PC-9 (cell line): Measurements from ENCODE around the gene HMGB1. TPM values are rescaled to one million over a fixed set of nuclear protein-coding genes. Genes with fewer than 3 reads are reported as not detected.

Experiments used
- Bru-seq: library from RNA; stranded (reverse); fragments of 400-500 nt; gene quantifications from one replicate; lab custom pipeline; 2021; lab: Mats Ljungman, UMichigan
- BruChase-seq, 2 experiments: library from RNA; stranded (reverse); fragments of 400-500 nt; gene quantifications; one replicate each; lab custom pipeline; 2021; lab: Mats Ljungman, UMichigan
- BruUV-seq: library from RNA; stranded (reverse); fragments of 400-500 nt; replicated peaks from 2 replicates; lab custom pipeline; 2021; lab: Mats Ljungman, UMichigan
- CTCF ChIA-PET: fragments of 300-600 bp; sonication (Branson Sonifier 250); formaldehyde crosslinking; loops from one replicate; lab custom pipeline; 2022; ENCODE audit warnings: antibody characterized with exemption; lab: Charles Lee
- POLR2A ChIA-PET: fragments of 300-600 bp; sonication (Branson Sonifier 250); formaldehyde crosslinking; loops from one replicate; lab custom pipeline; 2022; ENCODE audit warnings: antibody characterized with exemption; ENCODE audit not compliant: unreplicated experiment; lab: Charles Lee
- DNase-seq, 2 experiments: peaks; one replicate each; pipeline versions ENCODE4 v3.0.0 to v3.0.0-alpha.2; 2015 to 2022; ENCODE audit warnings: mixed read lengths in 1 of 2
- H2AFZ ChIP-seq: fragments of 200-600 bp; sonication (generic); 2 replicates; pipeline ENCODE4 v1.8.1; 2017; ENCODE audit warnings: antibody characterized with exemption
- H3F3A ChIP-seq: fragments of 200-600 bp; sonication (generic); 2 replicates; pipeline ENCODE4 v1.8.1; 2017; ENCODE audit warnings: antibody characterized with exemption, mild to moderate bottlenecking, low read depth; ENCODE audit not compliant: insufficient read depth
- H3K27ac ChIP-seq: fragments of 200-600 bp; sonication (generic); 2 replicates; pipeline ENCODE4 v1.6.1; 2016; ENCODE audit warnings: mixed run types
- H3K27me3 ChIP-seq: fragments of 200-600 bp; sonication (generic); 2 replicates; pipeline ENCODE4 v1.6.1; 2016; ENCODE audit warnings: low read depth, mixed run types; ENCODE audit not compliant: insufficient read depth
- H3K36me3 ChIP-seq: fragments of 200-600 bp; sonication (generic); 2 replicates; pipeline ENCODE4 v1.6.1; 2016; ENCODE audit warnings: low read depth, mixed run types
- H3K4me1 ChIP-seq: fragments of 200-600 bp; sonication (generic); replicated peaks from 2 replicates; pipeline ENCODE4 v1.6.1; 2016; ENCODE audit warnings: mixed run types; ENCODE audit not compliant: insufficient read depth
- H3K4me2 ChIP-seq: fragments of 200-600 bp; sonication (generic); 2 replicates; pipeline ENCODE4 v1.6.1; 2017; ENCODE audit warnings: mixed run types
- H3K4me3 ChIP-seq: fragments of 200-600 bp; sonication (generic); 2 replicates; pipeline ENCODE4 v1.6.1; 2016; ENCODE audit warnings: mixed run types
- H3K79me2 ChIP-seq: fragments of 200-600 bp; sonication (generic); 2 replicates; pipeline ENCODE4 v1.6.1; 2017; ENCODE audit warnings: low read depth, mixed run types
- H3K9me2 ChIP-seq: fragments of 200-600 bp; sonication (generic); 2 replicates; pipeline ENCODE4 v1.8.1; 2017; ENCODE audit warnings: mild to moderate bottlenecking; ENCODE audit not compliant: insufficient read depth
- H3K9me3 ChIP-seq: fragments of 200-600 bp; sonication (generic); 2 replicates; pipeline ENCODE4 v1.8.1; 2016; ENCODE audit warnings: low read depth; ENCODE audit not compliant: insufficient read depth
- H4K20me1 ChIP-seq: fragments of 200-600 bp; sonication (generic); 2 replicates; pipeline ENCODE4 v1.8.1; 2017; ENCODE audit not compliant: insufficient read depth
- CTCF ChIP-seq: fragments of 200-600 bp; sonication (generic); conservative IDR thresholded peaks from 2 replicates; pipeline ENCODE4 v1.6.1; 2017; ENCODE audit warnings: mixed run types, antibody characterized with exemption, mild to moderate bottlenecking, moderate library complexity
- EZH2 ChIP-seq: fragments of 200-600 bp; sonication (generic); IDR thresholded peaks from 2 replicates; pipeline ENCODE4 v1.8.0; 2017; ENCODE audit warnings: antibody characterized with exemption, low read depth
- intact Hi-C: fragments of 100-400 bp; cut with micrococcal nuclease; formaldehyde crosslinking; loops from one replicate; pipeline ENCODE4 v1.10.0; 2022; ENCODE audit not compliant: unreplicated experiment
- long read RNA-seq: library from polyadenylated mRNA; stranded (forward); transcript quantifications from one replicate; pipeline ENCODE4 v2.0.0, GENCODE V29; 2022
- total RNA-seq: library from RNA; stranded (reverse); gene quantifications from 2 replicates; pipeline ENCODE4 v1.2.3, GENCODE V29; 2021

HMGB1 gene
- total RNA-seq (172 and 313 TPM in 2 replicates), Bru-seq, nascent RNA (percentile 55 among the genes with signal in this experiment), BruChase-seq, experiment 1, labeled RNA remaining after a 2-hour chase (percentile 59 among the genes with signal in this experiment), BruChase-seq, experiment 2, labeled RNA remaining after a 6-hour chase (percentile 79 among the genes with signal in this experiment)
- long read RNA-seq, full-length matches to known transcripts: 905 of 977 reads
- long read RNA-seq, partial matches to known transcripts: 30 of 977 reads
- long read RNA-seq, other reads (novel, unspliced or antisense): 42 of 977 reads

DNA sequence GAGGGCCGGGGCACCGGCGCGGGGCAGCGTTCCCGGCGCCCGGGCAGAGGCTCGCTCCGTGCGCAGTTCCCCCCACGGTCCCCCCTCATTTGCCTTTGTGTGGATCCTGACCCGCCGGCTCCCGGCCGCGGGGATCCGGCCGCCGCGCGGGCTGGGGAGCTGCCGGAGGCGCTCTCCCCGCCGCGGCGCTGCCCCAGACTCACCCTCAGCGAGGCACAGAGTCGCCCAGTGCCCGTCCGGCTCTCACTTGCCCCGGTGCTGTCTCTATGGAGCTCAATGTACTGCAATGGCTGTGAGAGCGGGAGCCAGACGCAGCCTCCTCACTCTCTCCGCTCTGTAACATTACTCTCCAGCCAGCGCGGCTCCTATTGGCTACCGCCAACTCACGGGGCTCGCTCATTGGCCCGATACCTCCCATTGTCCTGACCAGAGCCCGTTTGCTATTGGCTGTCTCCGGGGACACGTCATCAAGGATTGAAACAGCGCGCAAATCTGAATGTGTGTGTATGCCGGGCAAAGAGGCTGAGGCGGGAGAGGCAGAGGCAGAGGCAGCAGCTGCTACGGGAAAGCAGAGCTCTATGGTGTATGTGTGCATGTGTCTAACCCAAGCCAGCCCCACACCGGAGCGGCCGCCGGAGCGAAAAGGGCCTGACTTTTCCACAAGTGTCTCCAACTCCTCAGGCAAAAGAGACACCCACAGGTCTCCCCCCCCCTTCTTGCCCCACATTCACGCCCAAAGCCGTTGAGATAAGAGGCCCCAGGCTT lies at the start of gene HMGB1:
HMGB1 (minus strand) TSS at position 344 of the 765 bp plus-strand sequence. CDS start 2,256 bp downstream, outside the sequence.
- no TSS peak for BruUV-seq
- Histone ChIP-seq H2AFZ (peak within 1 kb of the TSS; percentile 83), H3K79me2 (peaks cover 31% of the 10 kb centered on the region), H3K4me1 (peaks cover 31% of the 10 kb centered on the region), H3K9me2 (no peaks in the 10 kb centered on the region), H3K9me3 (no peaks in the 10 kb centered on the region), H3K4me2 (peak within 1 kb of the TSS; percentile 90), H3K27me3 (no peaks in the 10 kb centered on the region), H3K36me3 (peaks cover 21% of the 10 kb centered on the region), H3K27ac (peak within 1 kb of the TSS; percentile 86), H3F3A (peaks cover 21% of the 10 kb centered on the region), H3K4me3 (peak within 1 kb of the TSS; percentile 72), H4K20me1 (no peaks in the 10 kb centered on the region)
- POLR2A ChIA-PET: interaction anchor here (0.5 to 0.7 kb wide), 3 partner anchors 36 to 340 kb away, joined by 3 to 16 read pairs (median 4); no protein-coding TSS in a partner anchor
- intact Hi-C loops: loop anchor here (1.0 to 10.0 kb wide), 6 partner anchors 16 to 399 kb away; partner anchors contain the start of gene USPL1
- peak; percentile 94 to 97 for DNase-seq
- TF ChIP-seq EZH2: no peak
- CTCF ChIA-PET: no interaction called here

DNA sequence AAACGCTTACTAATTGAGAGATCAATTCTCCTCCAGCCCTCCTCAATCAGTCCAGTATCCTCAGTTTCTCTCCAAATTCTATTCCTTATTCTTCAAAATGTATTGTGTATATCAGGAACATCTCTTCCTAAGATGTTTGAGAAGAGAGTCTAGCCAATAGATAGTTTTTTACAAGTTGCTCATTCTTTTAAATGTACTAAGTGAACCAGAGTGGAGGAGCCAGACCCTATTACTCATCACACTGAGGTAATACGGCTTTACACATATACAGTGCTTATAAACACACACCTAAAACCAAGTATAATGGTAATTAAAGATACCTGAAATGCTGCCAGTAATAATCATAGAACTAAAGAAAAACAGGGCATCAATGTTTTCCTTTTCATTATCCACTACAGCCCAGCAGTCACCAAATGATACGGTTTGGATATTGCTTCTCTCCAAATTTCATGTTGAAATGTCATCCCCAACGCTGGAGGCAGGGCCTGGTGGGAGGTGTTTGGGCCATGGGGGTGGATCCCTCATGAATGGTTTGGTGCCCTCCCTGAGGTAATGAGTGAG lies 45.2 kb upstream of the HMGB1 start:
- H3K9me2 ChIP-seq: no peaks in the 10 kb centered on the region
- H3K36me3 ChIP-seq: no peaks in the 10 kb centered on the region
- ChIA-PET POLR2A (no interaction called here), CTCF (no interaction called here)
- TF ChIP-seq CTCF (no peak), EZH2 (no peak)
- no peaks in the 10 kb centered on the region for H3K4me1 ChIP-seq
- no peak overlapping the region for H3K4me2 ChIP-seq
- intact Hi-C loops: no loop called here
- H3K9me3 ChIP-seq: no peaks in the 10 kb centered on the region
- BruUV-seq: no TSS peak
- no peaks in the 10 kb centered on the region for H3K79me2 ChIP-seq
- H2AFZ ChIP-seq: no peak overlapping the region
- no peaks in the 10 kb centered on the region for H3K27me3 ChIP-seq
- H4K20me1 ChIP-seq: no peaks in the 10 kb centered on the region
- DNase-seq: no peak
- H3K4me3 ChIP-seq: no peak overlapping the region
- H3K27ac ChIP-seq: no peak overlapping the region
- H3F3A ChIP-seq: no peaks in the 10 kb centered on the region

DNA sequence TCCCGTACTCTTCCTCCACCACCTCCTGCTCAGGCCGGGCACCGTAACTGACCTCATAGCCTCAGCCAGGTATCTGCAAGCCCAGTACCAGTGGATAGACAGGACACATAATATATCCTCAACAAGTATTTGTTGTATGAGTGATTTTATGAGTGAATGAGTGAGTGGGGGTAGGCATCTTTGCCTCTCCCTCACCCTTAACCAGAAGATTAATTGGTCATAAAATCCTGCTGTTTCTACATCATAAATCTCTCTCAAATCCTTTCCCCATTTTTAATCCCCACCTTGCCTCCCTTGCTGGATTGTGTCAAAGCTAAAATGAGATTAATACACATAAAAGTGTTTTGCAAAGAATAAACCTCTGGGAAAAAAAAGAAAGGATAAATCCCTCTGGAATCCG lies 44.4 kb upstream of the HMGB1 start:
- TF ChIP-seq EZH2 (no peak), CTCF (no peak)
- intact Hi-C loops: no loop called here
- DNase-seq: no peak
- ChIA-PET CTCF (no interaction called here), POLR2A (no interaction called here)
- BruUV-seq: no TSS peak
- Histone ChIP-seq H3K9me3 (no peaks in the 10 kb centered on the region), H3K36me3 (no peaks in the 10 kb centered on the region), H3K4me2 (no peak overlapping the region), H3F3A (no peaks in the 10 kb centered on the region), H2AFZ (no peak overlapping the region), H3K27me3 (no peaks in the 10 kb centered on the region), H3K4me3 (no peak overlapping the region), H3K79me2 (no peaks in the 10 kb centered on the region), H3K9me2 (no peaks in the 10 kb centered on the region), H3K27ac (no peak overlapping the region), H4K20me1 (no peaks in the 10 kb centered on the region), H3K4me1 (no peaks in the 10 kb centered on the region)
